Common myeloid progenitor, CD34-positive (primary cell): ENCODE measurements around the gene H1-8.

Source experiments
- CTCF ChIA-PET: fragments of 350-600 bp; sonication (Branson Sonifier 250); formaldehyde crosslinking; loops from one replicate; lab custom pipeline; 2021; ENCODE audit warnings: antibody characterized with exemption; lab: Charles Lee
- POLR2A ChIA-PET: fragments of 350-600 bp; sonication (Branson Sonifier 250); formaldehyde crosslinking; loops from one replicate; lab custom pipeline; 2021; ENCODE audit warnings: antibody characterized with exemption; lab: Charles Lee
- DNase-seq, 3 donors: peaks; one replicate each; pipeline versions ENCODE4 v3.0.0 to v3.0.0-alpha.2; 2013
- H3K27ac ChIP-seq, 2 experiments: 1 replicate in 1 of 2; 2 replicates in 1 of 2; pipeline ENCODE4 v1.7.0; 2013; ENCODE audit warnings: inconsistent platforms in 2 of 2, low read length in 2 of 2, mild to moderate bottlenecking in 2 of 2, low read depth in 1 of 2, moderate library complexity in 1 of 2; ENCODE audit not compliant: severe bottlenecking in 2 of 2, insufficient read depth in 1 of 2, poor library complexity in 1 of 2
- H3K27me3 ChIP-seq, 5 experiments: replicated peaks in 2 of 5; 1 replicate in 3 of 5; 2 replicates in 2 of 5; pipeline versions ENCODE4 v1.6.1 to v1.7.0; 2013; ENCODE audit warnings: low read length in 4 of 5, mild to moderate bottlenecking in 2 of 5, moderate library complexity in 2 of 5, inconsistent platforms in 1 of 5; ENCODE audit not compliant: insufficient read depth in 5 of 5, control insufficient read depth in 4 of 5
- H3K36me3 ChIP-seq, 4 experiments: 1 replicate in 2 of 4; 2 replicates in 2 of 4; pipeline versions ENCODE4 v1.6.1 to v1.7.0; 2013; ENCODE audit warnings: low read length in 3 of 4, control low read depth in 1 of 4, mild to moderate bottlenecking in 1 of 4; ENCODE audit not compliant: control insufficient read depth in 4 of 4, insufficient read depth in 4 of 4
- H3K4me1 ChIP-seq, 4 experiments: 1 replicate in 3 of 4; 2 replicates in 1 of 4; pipeline versions ENCODE4 v1.6.1 to v1.7.1; 2013; ENCODE audit warnings: low read length in 3 of 4, mild to moderate bottlenecking in 3 of 4, control low read depth in 1 of 4, inconsistent platforms in 1 of 4, moderate library complexity in 1 of 4; ENCODE audit not compliant: control insufficient read depth in 4 of 4, insufficient read depth in 4 of 4; ENCODE audit errors: control extremely low read depth in 1 of 4
- H3K4me3 ChIP-seq, 7 experiments: 1 replicate in 4 of 7; 2 replicates in 3 of 7; pipeline versions ENCODE4 v1.5.1 to v1.7.0; 2013; ENCODE audit warnings: mild to moderate bottlenecking in 7 of 7, low read length in 6 of 7, moderate library complexity in 6 of 7, inconsistent platforms in 2 of 7, low read depth in 2 of 7, control low read depth in 1 of 7; ENCODE audit not compliant: insufficient read depth in 4 of 7, control insufficient read depth in 1 of 7; ENCODE audit errors: extremely low read depth in 1 of 7
- H3K9me3 ChIP-seq, 5 experiments: 1 replicate in 4 of 5; 2 replicates in 1 of 5; pipeline versions ENCODE4 v1.6.1 to v1.7.1; 2013; ENCODE audit warnings: low read length in 4 of 5, mild to moderate bottlenecking in 2 of 5, inconsistent platforms in 1 of 5, low read depth in 1 of 5, moderate library complexity in 1 of 5; ENCODE audit not compliant: control insufficient read depth in 4 of 5, insufficient read depth in 2 of 5; ENCODE audit errors: control extremely low read depth in 1 of 5
- WGBS: methylation state at CpG from one replicate; pipeline ENCODE4 v1.1.5; 2013; ENCODE audit not compliant: insufficient coverage; 5-methylcytosine and 5-hydroxymethylcytosine counted together

Gene H1-8

DNA sequence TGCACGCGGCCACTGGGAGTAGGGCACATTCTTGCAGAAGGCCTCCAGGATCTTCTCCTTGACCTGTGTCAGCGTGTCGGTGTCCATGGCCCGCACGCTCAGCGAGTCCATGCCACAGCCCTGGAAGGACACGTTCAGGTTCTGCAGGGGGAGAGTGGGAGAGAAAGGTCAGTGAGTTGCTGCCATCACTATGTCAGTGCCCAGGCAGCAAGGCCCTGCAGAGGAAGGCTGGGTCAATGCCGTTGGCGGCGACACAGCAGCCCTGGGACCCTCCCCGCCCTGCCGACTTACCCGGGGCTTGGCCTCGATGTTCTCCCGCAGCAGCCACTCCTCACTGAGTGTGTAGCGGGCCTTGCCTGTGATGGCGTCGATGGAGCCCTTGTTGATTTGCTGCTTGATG, 19.8 kb downstream of the H1-8 start:
- 94% methylated on average over 19 of the region's 19 CpGs for WGBS
- H3K4me1 ChIP-seq, result peaks cover 0 to 40% (median 33%) of the 10 kb centered on the region in 4 experiments
- H3K27me3 ChIP-seq, result no peaks in the 10 kb centered on the region
- H3K4me3 ChIP-seq, result no peak overlapping the region
- ChIA-PET POLR2A (no interaction called here), CTCF (interaction anchor here (1.1 to 1.2 kb wide), 2 partner anchors 14 to 30 kb away, joined by 3 to 4 read pairs; no protein-coding TSS in a partner anchor)
- H3K27ac ChIP-seq, result no peak overlapping the region
- no peaks in the 10 kb centered on the region for H3K9me3 ChIP-seq
- H3K36me3 ChIP-seq, result peaks cover 11 to 98% (median 67%) of the 10 kb centered on the region in 4 experiments
- no peak for DNase-seq

- Histone ChIP-seq H3K4me1 (peaks cover 0 to 38% (median 31%) of the 10 kb centered on the region in 4 experiments), H3K27ac (no peak overlapping the region), H3K36me3 (peaks cover 10 to 96% (median 65%) of the 10 kb centered on the region in 4 experiments), H3K4me3 (no peak overlapping the region), H3K27me3 (no peaks in the 10 kb centered on the region), H3K9me3 (no peaks in the 10 kb centered on the region)
- ChIA-PET CTCF (no interaction called here), POLR2A (interaction anchor here (0.6 kb wide), 1 partner anchor 79 kb away, joined by 3 read pairs; no protein-coding TSS in a partner anchor)
- 96% methylated on average over 10 of the region's 12 CpGs for WGBS
- DNase-seq, result no peak
These were observed 20.4 kb downstream of the H1-8 start for GRCh38 chr3:129563332-129563731.

GRCh38 chr3:129563850-129564535, 21.0 kb downstream of the H1-8 start:
- Histone ChIP-seq H3K4me1 (peaks cover 0 to 31% (median 24%) of the 10 kb centered on the region in 4 experiments), H3K9me3 (no peaks in the 10 kb centered on the region), H3K4me3 (no peak overlapping the region), H3K36me3 (peaks cover 9 to 90% (median 68%) of the 10 kb centered on the region in 4 experiments), H3K27me3 (no peaks in the 10 kb centered on the region), H3K27ac (peak overlapping the region in 1 of 2 experiments; percentile 5)
- 100% methylated on average over 5 of the region's 8 CpGs for WGBS
- CTCF ChIA-PET, result interaction anchor here (0.7 kb wide), 1 partner anchor 10 kb away, joined by 3 read pairs; no protein-coding TSS in a partner anchor
- no peak for DNase-seq
- POLR2A ChIA-PET, result interaction anchor here (0.6 kb wide), 1 partner anchor 78 kb away, joined by 3 read pairs; no protein-coding TSS in a partner anchor

DNA sequence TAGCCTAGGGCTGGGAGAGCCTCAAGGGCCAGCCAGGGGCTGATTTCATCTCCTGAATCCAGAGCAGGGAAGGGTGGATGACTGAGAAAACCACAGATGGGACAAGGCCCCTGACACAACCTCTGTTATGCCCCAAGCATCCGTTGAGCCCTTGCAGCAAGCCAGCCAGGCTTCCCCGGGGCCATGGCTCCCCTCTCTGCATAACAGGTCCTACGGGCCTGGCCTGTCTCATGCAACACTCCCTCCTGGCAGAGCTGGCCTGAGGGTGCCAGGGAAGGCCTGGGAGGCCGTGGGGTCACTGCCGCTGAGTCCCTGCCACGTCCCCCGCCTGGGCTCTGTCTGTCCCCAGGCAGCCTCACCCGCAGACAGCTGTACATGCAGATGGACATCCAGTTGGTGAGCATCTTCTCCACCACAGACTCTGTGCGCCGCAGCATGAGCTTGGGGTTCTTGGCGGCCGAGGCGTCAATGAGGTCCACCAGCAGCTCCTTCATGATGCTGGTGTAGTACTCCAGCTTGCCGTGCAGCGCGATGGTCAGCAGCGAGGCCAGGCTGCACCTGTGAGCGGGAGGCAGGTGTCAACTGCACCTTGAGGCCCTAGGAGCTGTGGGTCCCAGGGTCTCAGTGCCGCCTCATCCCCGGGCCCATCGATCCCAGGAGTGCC, 22.1 kb downstream of the H1-8 start:
- DNase-seq, result no peak
- no peaks in the 10 kb centered on the region for H3K9me3 ChIP-seq
- no peaks in the 10 kb centered on the region for H3K27me3 ChIP-seq
- ChIA-PET CTCF (interaction anchor here (0.6 to 5.6 kb wide), 3 partner anchors 11 to 75 kb away, joined by 3 to 61 read pairs (median 5); no protein-coding TSS in a partner anchor), POLR2A (no interaction called here)
- no peak overlapping the region for H3K4me3 ChIP-seq
- H3K27ac ChIP-seq, result no peak overlapping the region
- H3K36me3 ChIP-seq, result peaks cover 5 to 88% (median 67%) of the 10 kb centered on the region in 4 experiments
- 99% methylated on average over 21 of the region's 21 CpGs for WGBS
- H3K4me1 ChIP-seq, result peaks cover 0 to 20% (median 14%) of the 10 kb centered on the region in 4 experiments

GRCh38 chr3:129565902-129566301, 22.9 kb downstream of the H1-8 start:
- DNase-seq, result no peak
- 95% methylated on average over 6 of the region's 7 CpGs for whole genome bisulfite sequencing
- Histone ChIP-seq H3K27ac (no peak overlapping the region), H3K4me3 (no peak overlapping the region), H3K9me3 (no peaks in the 10 kb centered on the region), H3K27me3 (no peaks in the 10 kb centered on the region), H3K36me3 (peaks cover 5 to 90% (median 70%) of the 10 kb centered on the region in 4 experiments), H3K4me1 (peaks cover 0 to 12% (median 8%) of the 10 kb centered on the region in 4 experiments)
- ChIA-PET POLR2A (no interaction called here), CTCF (interaction anchor here (1.0 to 5.6 kb wide), 3 partner anchors 9 to 76 kb away, joined by 3 to 61 read pairs (median 5); no protein-coding TSS in a partner anchor)

DNA sequence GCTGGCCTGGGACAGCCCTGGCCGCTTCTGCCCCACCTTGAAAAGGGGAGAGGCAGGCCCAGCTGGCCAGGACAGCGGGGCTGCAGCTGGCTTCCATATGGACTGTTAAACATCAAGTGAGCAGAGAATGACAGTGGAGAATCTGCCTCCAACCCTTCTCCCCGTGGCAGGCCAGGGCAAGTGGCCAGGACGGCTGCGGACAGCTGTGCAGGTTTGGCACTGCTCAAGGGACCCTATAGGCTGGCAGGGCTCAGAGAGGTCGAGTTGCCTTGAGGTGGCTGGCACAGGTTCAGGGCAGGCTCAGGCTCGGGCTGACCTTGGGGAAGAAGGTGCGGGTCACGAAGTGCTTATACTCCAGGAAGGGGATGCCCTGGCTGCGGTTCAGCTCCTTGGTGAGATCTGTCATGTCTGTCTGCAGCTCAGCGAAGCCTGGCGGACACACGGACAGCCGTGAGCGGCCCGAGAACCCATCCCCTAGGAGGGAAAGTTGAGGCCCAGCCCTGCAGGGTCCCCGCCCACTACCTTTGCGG, 24.3 kb downstream of the H1-8 start:
- POLR2A ChIA-PET, result no interaction called here
- Histone ChIP-seq H3K4me1 (no peaks in the 10 kb centered on the region), H3K27ac (no peak overlapping the region), H3K4me3 (no peak overlapping the region), H3K9me3 (no peaks in the 10 kb centered on the region), H3K27me3 (no peaks in the 10 kb centered on the region), H3K36me3 (peaks cover 5 to 97% (median 74%) of the 10 kb centered on the region in 4 experiments)
- DNase-seq, result no peak
- CTCF ChIA-PET, result interaction anchor here (0.8 to 5.6 kb wide), 2 partner anchors 11 to 13 kb away, joined by 4 to 61 read pairs; no protein-coding TSS in a partner anchor
- WGBS, result 97% methylated on average over 17 of the region's 18 CpGs
